ES-I3 (cell line): Measurements from ENCODE around the gene DPF3.

ENCODE experiments used
- H3K36me3 ChIP-seq: 2 replicates; pipeline ENCODE4 v1.6.1; 2013; ENCODE audit warnings: mild to moderate bottlenecking, low read length, control low read depth, moderate library complexity; ENCODE audit not compliant: insufficient read depth
- H3K4me1 ChIP-seq: 2 replicates; pipeline ENCODE4 v1.6.1; 2013; ENCODE audit warnings: mild to moderate bottlenecking, control low read depth, low read length; ENCODE audit not compliant: insufficient read depth
- H3K9ac ChIP-seq: 2 replicates; pipeline ENCODE4 v1.6.1; 2013; ENCODE audit warnings: low read depth, mild to moderate bottlenecking, low read length, moderate library complexity
- H3K9me3 ChIP-seq: 2 replicates; pipeline ENCODE4 v1.6.1; 2013; ENCODE audit warnings: mild to moderate bottlenecking, low read length, moderate library complexity; ENCODE audit not compliant: control insufficient read depth, insufficient read depth

The DPF3 gene

DNA sequence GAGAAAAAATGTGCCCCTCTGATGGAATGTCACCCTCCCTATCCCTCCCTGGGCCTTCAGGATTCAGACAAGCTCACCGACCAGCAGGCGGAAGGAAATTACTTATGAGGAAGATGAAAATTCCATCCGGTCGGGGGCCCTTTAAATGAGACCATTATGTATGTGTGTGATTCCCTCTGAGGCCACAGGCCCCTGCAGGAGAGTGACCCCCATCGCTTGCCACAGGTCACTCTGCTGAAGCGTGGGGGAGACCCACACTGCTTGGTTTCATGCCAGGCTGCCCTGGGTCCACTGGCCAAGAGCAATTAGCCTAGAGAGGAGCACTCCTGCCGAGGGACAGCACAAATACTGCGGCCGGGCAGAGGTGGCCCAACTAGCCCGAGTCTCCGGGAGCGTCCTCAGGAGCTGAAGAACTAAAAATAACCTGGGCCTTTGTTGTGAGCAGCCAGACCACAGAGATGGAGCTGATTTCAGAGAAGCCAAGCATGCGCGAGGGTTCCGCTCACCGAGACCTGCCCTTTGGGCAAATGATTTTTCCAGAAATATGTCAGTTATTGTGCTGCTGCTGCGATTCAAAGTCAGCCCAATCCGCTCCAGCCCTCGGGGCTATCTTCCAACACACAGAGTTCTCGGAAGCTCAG, 276.4 kb downstream of the DPF3 start:
- Histone ChIP-seq H3K9me3 (no peaks in the 10 kb centered on the region), H3K36me3 (no peaks in the 10 kb centered on the region), H3K4me1 (peaks cover 16% of the 10 kb centered on the region), H3K9ac (no peak overlapping the region)

DNA sequence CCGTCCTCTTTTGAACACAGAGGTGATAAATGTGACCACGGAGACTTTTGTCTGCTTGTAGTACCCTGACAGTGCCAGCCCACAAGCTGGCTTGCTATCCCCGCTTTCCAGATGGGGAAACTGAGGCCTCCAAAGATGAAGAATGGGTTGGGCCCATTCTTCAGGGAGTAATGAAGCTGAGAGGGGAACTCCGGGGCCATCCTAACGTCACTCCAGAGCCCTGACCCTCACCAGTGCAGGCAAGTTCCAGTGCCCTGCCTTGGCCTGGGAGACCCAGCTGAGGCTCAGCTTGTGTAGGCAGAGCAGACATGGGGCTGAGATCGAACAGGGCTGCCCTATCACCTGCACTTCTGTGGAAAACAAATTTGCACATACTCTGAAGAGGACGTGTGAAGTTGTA, 277.1 kb downstream of the DPF3 start:
- peaks cover 14% of the 10 kb centered on the region for H3K4me1 ChIP-seq
- H3K9ac ChIP-seq = no peak overlapping the region
- no peaks in the 10 kb centered on the region for H3K9me3 ChIP-seq
- no peaks in the 10 kb centered on the region for H3K36me3 ChIP-seq

- Histone ChIP-seq H3K4me1 (peaks cover 10% of the 10 kb centered on the region; the same call in 1 of the 2 replicates), H3K36me3 (no peaks in the 10 kb centered on the region), H3K9ac (no peak overlapping the region), H3K9me3 (no peaks in the 10 kb centered on the region)
Observed at GRCh38 chr14:72616294-72616693, 277.6 kb downstream of the DPF3 start.

GRCh38 chr14:72615451-72616121, 278.3 kb downstream of the DPF3 start:
- Histone ChIP-seq H3K9ac (no peak overlapping the region), H3K9me3 (no peaks in the 10 kb centered on the region), H3K36me3 (no peaks in the 10 kb centered on the region), H3K4me1 (peaks cover 10% of the 10 kb centered on the region; the same call in 1 of the 2 replicates)

DNA sequence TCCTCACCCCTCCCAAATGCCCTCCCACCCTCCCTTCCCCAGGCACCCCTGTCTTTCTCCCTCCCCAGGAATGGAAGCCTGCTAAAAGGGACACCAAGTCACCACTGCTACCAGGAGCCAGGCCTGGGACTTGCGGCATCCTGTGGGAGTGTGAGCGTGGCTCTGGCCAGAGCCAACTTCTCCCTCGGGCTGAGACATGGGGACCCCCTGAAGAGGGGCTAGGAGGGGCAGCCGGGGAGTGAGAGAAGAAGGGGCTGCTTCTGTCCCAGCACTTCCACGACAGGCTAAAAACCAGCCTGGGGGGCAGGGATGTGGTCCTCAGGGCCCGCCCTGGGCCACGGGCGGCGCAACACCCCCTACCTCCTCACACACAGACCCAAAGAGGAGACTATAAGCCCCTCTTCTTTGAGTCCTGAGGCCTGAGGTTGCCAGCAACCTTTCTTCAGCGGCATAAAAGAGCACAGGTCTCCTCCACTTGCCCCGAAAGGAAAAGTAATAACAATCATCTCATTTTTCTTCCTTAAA, 278.9 kb downstream of the DPF3 start:
- no peaks in the 10 kb centered on the region for H3K36me3 ChIP-seq
- H3K9ac ChIP-seq = no peak overlapping the region
- no peaks in the 10 kb centered on the region for H3K9me3 ChIP-seq
- H3K4me1 ChIP-seq = peaks cover 10% of the 10 kb centered on the region; the same call in 1 of the 2 replicates

GRCh38 chr14:72614365-72614764, 279.5 kb downstream of the DPF3 start:
- Histone ChIP-seq H3K9me3 (no peaks in the 10 kb centered on the region), H3K4me1 (peaks cover 10% of the 10 kb centered on the region; the same call in 1 of the 2 replicates), H3K36me3 (no peaks in the 10 kb centered on the region), H3K9ac (no peak overlapping the region)

- H3K9ac ChIP-seq = no peak overlapping the region
- no peaks in the 10 kb centered on the region for H3K9me3 ChIP-seq
- H3K4me1 ChIP-seq = peaks cover 10% of the 10 kb centered on the region; the same call in 1 of the 2 replicates
- no peaks in the 10 kb centered on the region for H3K36me3 ChIP-seq
Observed at GRCh38 chr14:72613975-72614319, 280.0 kb downstream of the DPF3 start.

DNA sequence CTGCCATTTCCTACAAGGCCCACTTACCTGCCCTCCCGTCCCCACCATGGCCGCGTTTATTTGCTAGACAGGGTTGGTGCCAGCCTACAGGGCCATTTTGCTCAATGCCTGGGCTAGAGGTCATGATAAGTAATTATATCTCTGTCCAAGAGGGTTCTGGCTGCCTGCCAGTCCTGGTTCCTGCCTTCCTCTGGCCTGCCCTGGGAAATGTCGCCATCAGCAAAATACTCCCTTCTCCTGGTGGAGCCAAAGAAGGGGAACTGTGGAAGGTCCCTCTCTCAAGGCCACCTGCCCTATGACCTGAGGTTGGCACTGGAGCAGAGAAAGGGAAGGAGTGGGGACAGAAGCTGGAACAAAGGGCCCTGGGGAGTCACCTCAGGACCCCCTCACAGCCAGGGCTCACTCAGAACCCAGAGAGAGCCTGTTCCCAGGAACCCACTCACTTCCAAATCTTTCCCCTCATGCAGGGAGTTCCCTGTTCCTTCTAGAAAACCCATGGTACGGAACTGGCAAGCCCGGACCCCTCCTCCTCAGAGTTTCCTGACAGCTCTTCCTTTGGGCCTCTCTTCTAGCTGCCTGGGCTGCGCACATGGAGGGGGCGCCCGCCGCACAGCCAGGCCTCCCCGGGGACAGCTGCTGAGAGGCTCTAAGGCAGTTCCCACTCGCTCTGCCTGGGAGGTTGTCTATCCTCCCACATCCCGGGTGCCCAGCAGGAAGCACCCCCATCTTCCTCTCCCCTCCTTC, 280.5 kb downstream of the DPF3 start:
- Histone ChIP-seq H3K4me1 (peaks cover 13% of the 10 kb centered on the region), H3K36me3 (no peaks in the 10 kb centered on the region), H3K9ac (no peak overlapping the region), H3K9me3 (no peaks in the 10 kb centered on the region)

DNA sequence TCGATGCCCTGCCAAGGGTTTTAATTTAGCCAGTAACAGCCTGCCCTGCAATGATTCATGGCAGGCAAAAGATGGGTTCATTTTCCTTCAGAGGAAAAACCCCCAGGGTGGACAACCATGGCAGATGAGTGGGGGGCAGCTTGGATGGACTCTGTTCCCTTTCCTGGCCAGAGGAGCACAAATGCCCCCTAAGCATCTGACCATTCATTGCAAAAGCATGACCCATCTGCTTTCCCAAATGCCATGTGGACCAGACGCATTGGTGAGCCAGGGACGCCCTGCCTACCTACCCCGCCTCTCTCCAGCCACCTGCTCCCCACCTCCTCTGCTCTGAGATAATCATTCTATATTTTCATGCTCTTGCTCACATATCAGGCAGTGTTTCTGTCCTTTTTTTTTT, 281.9 kb downstream of the DPF3 start:
- H3K36me3 ChIP-seq = no peaks in the 10 kb centered on the region
- peaks cover 25% of the 10 kb centered on the region for H3K4me1 ChIP-seq
- H3K9me3 ChIP-seq = no peaks in the 10 kb centered on the region
- no peak overlapping the region for H3K9ac ChIP-seq

GRCh38 chr14:72611506-72611905, 282.4 kb downstream of the DPF3 start:
- Histone ChIP-seq H3K9me3 (no peaks in the 10 kb centered on the region), H3K9ac (no peak overlapping the region), H3K4me1 (peaks cover 25% of the 10 kb centered on the region), H3K36me3 (no peaks in the 10 kb centered on the region)

DNA sequence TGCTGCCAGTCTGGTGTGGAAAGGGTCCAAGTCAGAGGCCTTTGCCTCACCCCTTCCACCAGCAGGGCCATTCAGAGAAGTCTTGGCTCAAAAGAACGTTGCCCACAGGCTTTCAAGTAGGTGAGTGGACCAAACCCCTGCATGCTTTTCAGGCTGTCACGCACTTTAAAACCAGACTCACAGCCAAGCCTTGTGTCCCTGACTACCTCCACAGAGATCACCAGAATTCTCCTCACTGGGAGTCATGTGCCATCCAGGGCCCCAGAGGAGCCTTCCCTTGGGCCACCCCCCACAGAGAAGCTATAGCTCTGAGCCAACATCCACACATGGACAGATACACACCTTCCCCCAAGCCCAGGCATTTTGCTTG, 283.1 kb downstream of the DPF3 start:
- Histone ChIP-seq H3K36me3 (no peaks in the 10 kb centered on the region), H3K9ac (no peak overlapping the region), H3K4me1 (peaks cover 22% of the 10 kb centered on the region), H3K9me3 (no peaks in the 10 kb centered on the region)

DNA sequence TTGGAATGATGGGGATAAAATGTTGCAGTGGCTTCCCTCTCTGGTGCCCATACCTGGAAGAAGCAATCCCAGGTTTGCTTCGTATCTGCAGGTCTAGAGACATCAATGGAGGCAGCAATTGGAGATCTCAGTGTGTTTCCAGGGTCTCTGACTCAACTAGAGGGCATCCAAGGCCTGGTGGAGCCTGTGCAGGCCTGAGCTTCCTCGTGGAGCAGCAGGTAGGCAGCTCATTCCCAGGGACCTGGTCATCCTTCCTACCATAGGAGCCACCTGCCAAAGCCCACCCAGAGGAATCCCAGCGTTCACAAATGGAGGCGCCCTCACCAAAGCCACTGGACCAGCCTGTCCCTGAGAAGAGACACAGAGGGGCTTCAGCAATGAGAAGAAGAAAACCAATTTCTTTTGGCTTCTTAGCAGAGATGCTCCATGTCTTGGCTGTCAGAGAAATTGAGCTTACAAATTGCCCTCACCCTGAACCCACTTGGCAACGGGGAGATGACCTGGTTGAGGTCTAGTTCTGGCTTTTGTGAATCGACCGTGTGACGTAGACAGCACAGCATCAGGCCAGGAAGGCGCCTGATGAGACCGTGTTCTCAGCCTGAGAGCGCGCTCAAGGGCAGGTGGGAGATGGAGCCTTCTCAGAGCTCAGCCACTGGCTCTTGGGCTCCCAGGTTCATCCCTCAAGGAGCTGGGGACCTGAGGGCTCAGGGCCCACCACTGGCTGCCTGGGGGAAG, 283.6 kb downstream of the DPF3 start:
- Histone ChIP-seq H3K36me3 (no peaks in the 10 kb centered on the region), H3K9ac (no peak overlapping the region), H3K4me1 (peaks cover 17% of the 10 kb centered on the region), H3K9me3 (no peaks in the 10 kb centered on the region)

- Histone ChIP-seq H3K36me3 (no peaks in the 10 kb centered on the region), H3K9me3 (no peaks in the 10 kb centered on the region), H3K4me1 (peaks cover 15% of the 10 kb centered on the region), H3K9ac (no peak overlapping the region)
Observed at GRCh38 chr14:72609205-72609916, 284.5 kb downstream of the DPF3 start.
